Measurements from ENCODE around the gene INPP5A. TPM values are rescaled to one million over a fixed set of nuclear protein-coding genes. Genes with fewer than 3 reads are reported as not detected.
"Not testable (repeated sequence)": the region's sequence is repeated elsewhere in the genome, so short reads cannot be mapped to it uniquely, and the experiment has no call there.

The INPP5A gene
- total and polyA plus RNA-seq, 11 donors = 38.6 to 179 (median 102) TPM

GRCh38 chr10:132740588-132740987 is 203.0 kb downstream of the INPP5A start:
- Histone ChIP-seq H3K27ac (no peak overlapping the region), H3K27me3 (no peaks in the 10 kb centered on the region), H3K4me3 (no peak overlapping the region), H3K4me1 (peaks cover 0 to 11% (median 6%) of the 10 kb centered on the region in 12 donors), H3K36me3 (peaks cover 0 to 38% (median 0%) of the 10 kb centered on the region in 9 donors), H3K9me3 (no peaks in the 10 kb centered on the region)
- intact Hi-C loops (cut with DNase I) = no loop called here
- ATAC-seq (no peak), DNase-seq (no peak)
- 85 to 93% (median 88%) methylated on average over 6 of the region's 6 CpGs for WGBS, 4 donors
- TF ChIP-seq POLR2A (IDR thresholded peaks at IDR 0.05) (no peak), CTCF (IDR thresholded peaks at IDR 0.05) (no peak)

- Histone ChIP-seq H3K27me3 (no peaks in the 10 kb centered on the region), H3K4me1 (peaks cover 0 to 11% (median 6%) of the 10 kb centered on the region in 12 donors), H3K27ac (no peak overlapping the region), H3K36me3 (peaks cover 0 to 31% (median 0%) of the 10 kb centered on the region in 9 donors), H3K9me3 (no peaks in the 10 kb centered on the region), H3K4me3 (no peak overlapping the region)
- 91 to 96% (median 94%) methylated on average over 24 to 27 of the region's 27 CpGs for whole genome bisulfite sequencing, 4 donors
- ATAC-seq (no peak), DNase-seq (no peak)
- intact Hi-C loops (cut with DNase I) = no loop called here
- TF ChIP-seq POLR2A (IDR thresholded peaks at IDR 0.05) = no peak
- no peak for TF ChIP-seq CTCF (IDR thresholded peaks at IDR 0.05)
These were observed 204.7 kb downstream of the INPP5A start for GRCh38 chr10:132742167-132742836.

GRCh38 chr10:132742837-132743194 is 205.2 kb downstream of the INPP5A start:
- peaks cover 0 to 31% (median 0%) of the 10 kb centered on the region in 9 donors for H3K36me3 ChIP-seq

GRCh38 chr10:132743196-132743924 is 205.8 kb downstream of the INPP5A start:
- H3K4me3 ChIP-seq; H3K27me3 ChIP-seq; H3K4me1 ChIP-seq; H3K27ac ChIP-seq; ATAC-seq; intact Hi-C loops (cut with DNase I); H3K9me3 ChIP-seq; DNase-seq: not testable (repeated sequence)
- WGBS, 4 donors = 79 to 85% (median 83%) methylated on average over 22 to 30 of the region's 30 CpGs
- peaks cover 0 to 31% (median 0%) of the 10 kb centered on the region in 9 donors for H3K36me3 ChIP-seq

More at GRCh38 chr10:132742837-132743194, 205.2 kb downstream of the INPP5A start:
- no peak overlapping the region for H3K4me3 ChIP-seq
- DNase-seq = no peak
- TF ChIP-seq CTCF (IDR thresholded peaks at IDR 0.05) (no peak), POLR2A (IDR thresholded peaks at IDR 0.05) (no peak)
- no peaks in the 10 kb centered on the region for H3K27me3 ChIP-seq
- intact Hi-C loops (cut with DNase I) = no loop called here
- peaks cover 0 to 11% (median 5%) of the 10 kb centered on the region in 12 donors for H3K4me1 ChIP-seq
- H3K9me3 ChIP-seq = no peaks in the 10 kb centered on the region
- ATAC-seq = no peak
- no peak overlapping the region for H3K27ac ChIP-seq
- 90 to 94% (median 90%) methylated on average over 11 to 12 of the region's 12 CpGs for WGBS, 4 donors
